NCI-H1436 (cell line): ENCODE data around the gene PAPSS2.
A peak's percentile ranks its signal among the peaks of the same experiment; 100 is the strongest.
"Not testable (repeated sequence)": the region's sequence is repeated elsewhere in the genome, so short reads cannot be mapped to it uniquely, and the experiment has no call there.

Source experiments
- DNase-seq: peaks from one replicate; lab custom pipeline; 2025; lab: John Stamatoyannopoulos, UW

The PAPSS2 gene

DNA sequence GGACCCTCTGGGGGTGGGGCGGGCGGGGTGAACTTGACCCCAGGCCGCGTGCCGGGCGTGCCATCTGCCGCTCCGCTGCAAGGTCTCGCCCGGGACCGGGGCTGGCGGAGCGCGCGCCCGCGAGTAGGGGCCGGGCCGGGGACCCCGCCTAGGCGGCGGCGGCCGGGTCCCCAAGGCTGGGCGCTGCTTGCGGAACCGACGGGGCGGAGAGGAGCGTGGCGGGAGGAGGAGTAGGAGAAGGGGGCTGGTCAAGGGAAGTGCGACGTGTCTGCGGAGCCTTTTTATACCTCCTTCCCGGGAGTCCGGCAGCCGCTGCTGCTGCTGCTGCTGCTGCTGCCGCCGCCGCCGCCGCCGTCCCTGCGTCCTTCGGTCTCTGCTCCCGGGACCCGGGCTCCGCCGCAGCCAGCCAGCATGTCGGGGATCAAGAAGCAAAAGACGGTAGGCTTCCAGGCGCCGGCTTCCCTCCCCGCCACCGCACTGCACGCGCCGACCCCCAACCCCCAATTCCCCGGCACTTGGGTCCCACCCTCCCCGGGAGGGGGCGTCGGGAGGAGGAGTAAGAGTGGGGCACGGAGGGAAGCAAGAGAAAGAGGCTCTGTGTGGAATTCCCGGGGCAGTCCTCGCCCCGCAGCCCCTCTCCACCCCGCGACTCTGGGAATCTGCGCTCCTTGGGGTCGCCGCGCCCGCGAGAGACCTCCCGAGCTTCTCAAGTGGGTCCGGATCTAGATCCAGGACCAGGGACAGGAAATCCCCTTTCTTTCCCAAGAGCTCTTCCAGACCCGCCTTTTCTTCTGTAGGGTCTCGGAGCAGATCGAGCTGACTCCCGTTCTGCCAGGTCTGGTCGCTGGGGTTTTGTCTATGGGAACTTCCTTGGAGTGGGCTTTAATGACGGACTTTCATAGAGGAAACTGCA, at the start of gene PAPSS2:
PAPSS2 (plus strand) TSS at position 308 of the 913 bp plus-strand sequence; CDS start at position 412, 104 bp downstream.
- peak; percentile 9 for DNase-seq

- DNase-seq: not testable (repeated sequence)
Measured at GRCh38 chr10:87611341-87611740, 48.3 kb upstream of the PAPSS2 start.

DNA sequence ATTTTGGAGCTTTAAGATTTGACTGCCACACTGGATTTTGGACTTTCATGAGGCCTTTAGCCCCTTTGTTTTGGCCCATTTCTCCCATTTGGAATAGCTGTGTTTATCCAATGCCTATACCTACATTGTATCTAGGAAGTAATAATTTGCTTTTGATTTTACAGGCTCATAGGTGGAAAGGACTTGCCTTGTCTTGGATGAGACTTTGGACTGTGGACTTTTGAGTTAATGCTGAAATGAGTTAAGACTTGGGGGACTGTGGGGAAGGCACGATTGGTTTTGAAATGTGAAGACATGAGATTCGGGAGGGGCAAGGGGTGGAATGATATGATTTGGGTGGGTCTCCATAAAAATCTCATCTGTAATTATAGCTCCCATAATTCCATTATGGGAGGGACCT, 47.6 kb upstream of the PAPSS2 start:
- no peak for DNase-seq

- no peak for DNase-seq
Measured at GRCh38 chr10:87613751-87614150, 45.9 kb upstream of the PAPSS2 start.

GRCh38 chr10:87615856-87616255, 43.8 kb upstream of the PAPSS2 start:
- no peak for DNase-seq

DNA sequence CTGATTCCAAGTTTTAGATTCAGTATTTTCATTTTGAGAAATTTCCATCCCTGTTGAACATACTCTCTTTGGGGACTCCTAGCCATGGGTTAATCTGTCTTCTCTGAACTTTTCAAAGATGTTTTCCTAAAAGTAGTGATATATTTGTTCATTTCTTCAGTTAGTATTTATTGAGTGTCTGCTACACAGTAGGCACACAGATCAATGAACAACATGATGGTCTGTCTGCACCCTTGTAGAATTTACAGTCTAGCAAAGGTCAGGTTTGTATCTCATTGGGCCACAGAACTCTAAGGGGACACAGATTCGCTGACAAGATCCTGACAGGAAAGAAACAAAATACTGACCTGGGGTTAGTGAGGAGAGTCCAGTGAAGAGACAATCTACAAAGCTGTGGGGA, 42.2 kb upstream of the PAPSS2 start:
- DNase-seq: no peak

- DNase-seq: no peak
Measured at GRCh38 chr10:87618566-87619423, 40.9 kb upstream of the PAPSS2 start.

GRCh38 chr10:87619705-87620104, 40.0 kb upstream of the PAPSS2 start:
- no peak for DNase-seq

GRCh38 chr10:87621440-87621839, 38.2 kb upstream of the PAPSS2 start:
- not testable (repeated sequence) for DNase-seq

DNA sequence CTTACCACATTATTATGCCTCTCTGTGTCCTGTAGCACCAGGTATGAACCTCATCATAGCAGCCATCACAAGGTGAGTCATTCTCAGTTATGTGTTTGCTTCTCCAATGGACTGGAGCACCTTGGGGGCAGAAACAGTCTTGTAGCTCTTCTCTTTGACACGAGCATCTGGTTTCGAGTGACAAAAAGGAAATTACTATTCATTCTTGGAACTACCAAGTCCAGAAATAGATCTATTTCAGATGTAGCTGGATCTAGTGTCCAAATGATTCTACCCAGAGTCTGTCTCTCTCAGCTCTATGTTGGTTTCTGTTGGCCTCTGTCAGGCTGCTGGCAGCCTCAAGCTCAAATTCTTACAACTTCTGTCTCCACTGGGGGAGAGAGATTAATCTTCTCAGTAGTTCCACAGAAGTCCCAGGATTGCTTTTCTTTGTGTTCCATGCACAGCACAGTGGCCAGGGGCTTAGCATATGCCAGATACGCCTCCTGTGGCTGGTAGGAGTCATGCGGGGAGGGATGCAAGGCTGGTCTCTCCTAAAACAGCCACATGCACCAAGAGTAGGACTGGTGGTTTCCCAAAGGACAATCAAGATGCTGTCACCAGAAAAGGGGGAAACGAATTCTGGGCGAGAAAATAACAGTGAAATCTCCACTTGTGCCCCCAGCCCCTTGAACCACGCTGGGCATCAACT, 37.2 kb upstream of the PAPSS2 start:
- DNase-seq: no peak

- no peak for DNase-seq
Measured at GRCh38 chr10:87623191-87623590, 36.5 kb upstream of the PAPSS2 start.

GRCh38 chr10:87625661-87626060, 34.0 kb upstream of the PAPSS2 start:
- no peak for DNase-seq

DNA sequence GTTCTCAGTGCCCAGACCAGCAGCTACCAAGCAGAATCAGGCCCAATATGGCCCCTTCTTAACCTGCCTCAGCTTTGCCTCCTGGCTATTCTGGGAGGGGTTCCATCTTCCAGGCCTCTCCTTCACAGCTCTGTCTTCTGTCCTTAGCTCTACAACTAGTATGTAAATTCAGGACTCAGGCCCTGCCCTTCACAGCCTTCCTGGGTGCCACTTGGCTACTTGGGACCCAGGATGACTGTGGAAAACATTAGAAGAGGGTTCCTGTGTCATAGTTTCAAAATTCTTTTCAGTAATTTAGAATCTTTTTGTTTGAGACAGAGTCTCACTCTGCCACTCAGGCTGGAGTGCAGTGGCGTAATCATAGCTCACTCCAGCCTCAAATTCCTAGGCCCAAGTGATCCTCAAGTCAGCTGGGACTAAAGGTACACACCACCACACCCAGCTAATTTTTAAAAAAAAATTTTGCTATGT, 33.2 kb upstream of the PAPSS2 start:
- DNase-seq: no peak

DNA sequence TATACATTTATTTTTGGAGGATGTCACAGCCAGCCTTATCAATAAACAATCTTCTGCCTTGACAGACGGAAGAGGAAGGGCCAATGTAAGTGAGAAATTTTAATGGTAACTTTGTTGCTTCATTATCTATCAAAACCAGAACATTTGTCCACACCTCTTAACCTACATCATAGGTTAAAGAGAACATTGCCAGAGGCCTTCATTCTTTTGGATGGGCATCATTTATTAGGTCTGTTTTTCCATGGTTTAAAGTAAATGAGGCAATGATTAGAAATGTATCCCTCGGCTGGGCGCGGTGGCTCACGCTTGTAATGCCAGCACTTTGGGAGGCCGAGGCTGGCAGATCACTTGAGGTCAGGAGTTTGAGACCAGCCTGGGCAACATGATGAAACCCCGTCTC, 29.5 kb upstream of the PAPSS2 start:
- DNase-seq: no peak

DNA sequence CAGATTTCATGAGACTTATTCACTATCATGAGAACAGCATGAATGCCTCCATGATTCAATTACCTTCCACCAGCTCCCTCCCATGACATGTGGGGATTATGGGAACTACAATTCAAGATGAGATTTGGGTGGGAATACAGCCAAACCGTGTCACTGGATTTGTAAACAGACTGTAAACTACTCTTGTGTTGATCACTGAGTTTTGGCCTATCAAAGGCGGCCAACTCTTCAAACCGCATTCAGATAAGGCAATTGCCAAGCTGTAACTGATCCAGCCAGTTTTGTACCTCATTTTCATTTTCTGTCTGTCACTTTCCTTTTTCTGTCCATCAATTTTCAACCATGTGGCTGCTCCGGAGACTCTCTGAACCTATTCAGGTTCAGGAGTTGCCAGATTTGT, 27.2 kb upstream of the PAPSS2 start:
- DNase-seq: no peak

- DNase-seq: no peak
Measured at GRCh38 chr10:87634311-87634710, 25.4 kb upstream of the PAPSS2 start.

DNA sequence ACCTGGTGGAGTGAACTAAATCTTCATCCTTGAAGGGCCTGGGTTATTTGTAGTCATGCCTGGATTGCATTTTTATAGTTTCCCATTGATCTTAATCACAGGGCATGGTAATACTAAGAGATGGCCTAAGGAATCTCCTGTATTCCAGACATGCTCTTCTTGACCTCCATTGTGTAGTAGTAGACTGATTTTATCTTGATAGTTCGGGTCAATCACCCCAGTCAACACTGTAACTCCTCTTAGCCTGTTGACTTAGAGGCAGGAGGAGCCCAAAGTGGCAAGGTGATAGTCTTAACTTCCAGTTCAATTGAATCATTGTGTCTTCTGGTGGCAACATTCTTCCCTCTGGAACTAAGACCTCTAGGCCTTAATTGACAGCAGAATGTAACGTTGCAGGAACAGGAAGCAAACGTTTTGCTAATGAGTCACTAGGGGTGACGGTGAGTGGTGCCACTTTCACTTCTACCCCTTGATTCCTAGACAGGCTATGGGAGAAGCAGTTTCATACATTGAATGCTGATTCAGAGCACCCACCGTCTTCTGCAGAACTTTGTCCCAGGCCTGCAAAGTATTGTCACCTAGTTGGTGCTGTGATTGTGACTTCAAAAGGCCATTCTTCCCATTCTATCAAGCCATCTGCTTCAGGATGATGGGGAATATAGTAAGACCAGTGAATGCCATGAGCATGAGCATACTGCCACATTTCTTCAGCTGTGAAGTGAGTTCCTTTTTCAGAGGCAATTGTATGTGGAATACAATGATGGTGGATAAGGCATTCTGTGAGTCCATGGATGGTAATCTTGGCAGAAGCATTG, 24.0 kb upstream of the PAPSS2 start:
- no peak for DNase-seq

DNA sequence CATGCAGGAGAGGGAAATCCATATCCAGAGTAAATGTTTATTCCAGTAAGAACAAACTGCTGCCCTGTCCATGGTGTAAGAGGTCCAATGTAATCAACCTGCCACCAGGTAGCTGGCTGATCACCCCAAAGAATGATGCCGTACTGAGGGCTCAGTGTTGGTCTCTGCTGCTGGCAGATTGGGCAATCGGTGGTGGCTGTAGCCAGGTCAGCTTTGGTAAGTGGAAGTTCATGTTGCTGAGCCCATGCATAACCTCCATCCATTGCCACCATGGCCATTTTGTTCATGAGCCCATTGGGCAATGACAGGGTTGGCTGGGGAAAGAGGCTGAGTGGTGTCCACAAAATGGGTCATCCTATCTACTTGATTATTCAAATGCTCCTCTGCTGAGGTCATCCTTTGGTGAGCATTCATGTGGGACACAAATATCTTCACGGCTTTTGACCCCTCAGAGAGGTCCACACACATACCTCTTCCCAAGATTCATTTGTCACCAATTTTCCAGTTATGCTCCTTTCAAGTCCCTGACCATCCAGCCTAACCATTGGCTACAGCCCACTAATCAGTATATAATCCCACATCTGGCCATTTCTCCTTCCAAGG, 23.3 kb upstream of the PAPSS2 start:
- no peak for DNase-seq

DNA sequence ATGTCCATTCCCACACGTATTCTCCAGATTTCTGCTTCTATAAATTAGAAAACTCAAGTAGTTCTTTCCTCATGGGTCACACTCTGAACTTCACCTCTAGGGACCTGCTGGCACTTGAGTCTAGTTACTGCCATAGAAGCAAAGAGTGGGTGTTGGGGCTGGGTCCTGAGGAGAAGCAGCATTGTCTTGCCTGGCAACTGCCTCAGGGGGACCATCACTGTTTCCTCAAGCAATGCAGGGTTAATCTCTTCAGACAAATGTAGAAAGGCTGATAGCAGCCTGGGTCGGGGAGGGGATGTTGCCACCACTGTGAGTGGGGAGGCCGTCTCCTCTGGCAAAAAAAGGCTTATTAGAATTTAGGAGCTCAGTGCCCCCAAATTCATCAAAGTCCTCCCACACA, 20.2 kb upstream of the PAPSS2 start:
- DNase-seq: no peak

- no peak for DNase-seq
Measured at GRCh38 chr10:87640043-87640442, 19.6 kb upstream of the PAPSS2 start.

GRCh38 chr10:87642486-87642885, 17.2 kb upstream of the PAPSS2 start:
- no peak for DNase-seq
